ENCODE results near the gene SLC25A38. TPM values are rescaled to one million over a fixed set of nuclear protein-coding genes. Genes with fewer than 3 reads are reported as not detected.

SLC25A38 gene
- polyA plus RNA-seq, 2 of the 4 experiments (the other 2 are of a cell fraction) = 31.9 to 52.8 TPM

- TF ChIP-seq GATA3 (IDR thresholded peaks at IDR 0.05; ENCODE audit: borderline replicate concordance) = no peak
- no peak for TF ChIP-seq TFCP2L1 (CRISPR knock-in tag; IDR thresholded peaks at IDR 0.05)
These were observed 13.5 kb downstream of the SLC25A38 start (continued) for GRCh38 chr3:39396690-39397089.

- POLR2A ChIA-PET = interaction anchor here (2.4 kb wide), 1 partner anchor 8 kb away, joined by 8 read pairs; no protein-coding TSS in a partner anchor
- DNase-seq (ENCODE audit: low read depth in 1 of 2, low spot score in 1 of 2) = no peak
- WGBS (ENCODE audit: missing lambda C conversion rate) = 95% methylated on average over 4 of the region's 4 CpGs
These were observed 15.5 kb downstream of the SLC25A38 start for GRCh38 chr3:39398700-39399099.

GRCh38 chr3:39401983-39402382 lies 18.8 kb downstream of the SLC25A38 start:
- no peak for FAIRE-seq
- no peak for ATAC-seq
- Histone ChIP-seq H3K4me2 (no peak overlapping the region), H3K4me1 (peaks cover 3% of the 10 kb centered on the region; the same call in 1 of the 3 replicates), H3K4me3 (no peak overlapping the region), H3K27ac (no peak overlapping the region), H3K9me3 (no peaks in the 10 kb centered on the region)
- no peak for DNase-seq (ENCODE audit: low read depth in 1 of 2, low spot score in 1 of 2)
- TF ChIP-seq TP53 (CRISPR knock-in tag; IDR thresholded peaks at IDR 0.05) = no peak
- TF ChIP-seq CTCF (IDR thresholded peaks at IDR 0.05) = no peak
- no peak for TF ChIP-seq SMC3 (IDR thresholded peaks at IDR 0.05)
- ChIA-PET POLR2A (interaction anchor here (0.6 kb wide), 1 partner anchor 14 kb away, joined by 3 read pairs; no protein-coding TSS in a partner anchor), CTCF (no interaction called here)
- WGBS (ENCODE audit: missing lambda C conversion rate) = 51% methylated on average over 2 of the region's 2 CpGs

More at GRCh38 chr3:39398700-39399099, 15.5 kb downstream of the SLC25A38 start:
- CTCF ChIA-PET = interaction anchor here (0.9 to 1.7 kb wide), 2 partner anchors 10 kb away, joined by 3 to 4 read pairs; no protein-coding TSS in a partner anchor
- no peak for FAIRE-seq
- Histone ChIP-seq H3K9me3 (no peaks in the 10 kb centered on the region), H3K4me2 (no peak overlapping the region), H3K4me1 (no peaks in the 10 kb centered on the region), H3K27ac (no peak overlapping the region), H3K4me3 (no peak overlapping the region)
- no peak for TF ChIP-seq CHD2 (IDR thresholded peaks at IDR 0.05; ENCODE audit: low read length, partially characterized antibody)
- peak; percentile 56 to 75; a peak in 5 of 6 replicates for ATAC-seq

GRCh38 chr3:39404943-39405686 lies 21.9 kb downstream of the SLC25A38 start:
- ChIA-PET POLR2A (interaction anchor here (1.0 kb wide), 1 partner anchor 21 kb away, joined by 3 read pairs; no protein-coding TSS in a partner anchor), CTCF (interaction anchor here (1.7 to 1.8 kb wide), 3 partner anchors 11 to 95 kb away, joined by 4 to 5 read pairs (median 5); no protein-coding TSS in a partner anchor)
- Histone ChIP-seq H3K9me3 (no peaks in the 10 kb centered on the region), H3K4me3 (no peak overlapping the region), H3K27ac (peak overlapping the region in 1 of 2 experiments; percentile 95; a peak in 3 of 6 replicates), H3K4me1 (peaks cover 27% of the 10 kb centered on the region), H3K4me2 (peak overlapping the region; percentile 76)
- no peak for ATAC-seq
- no peak for FAIRE-seq
- DNase-seq (ENCODE audit: low read depth in 1 of 2, low spot score in 1 of 2) = no peak
- 94% methylated on average over 15 of the region's 15 CpGs for WGBS (ENCODE audit: missing lambda C conversion rate)
- TF ChIP-seq RCOR1 (IDR thresholded peaks at IDR 0.05; ENCODE audit: low read depth, low read length) (no peak), RFX5 (IDR thresholded peaks at IDR 0.05) (no peak), RARB (CRISPR knock-in tag; IDR thresholded peaks at IDR 0.05) (no peak), JUN (IDR thresholded peaks at IDR 0.05) (no peak), EHMT2 (IDR thresholded peaks at IDR 0.05; ENCODE audit: low read depth) (no peak), ZFP36 (IDR thresholded peaks at IDR 0.05; ENCODE audit: borderline replicate concordance, partially characterized antibody) (no peak), ZSCAN20 (CRISPR knock-in tag; IDR thresholded peaks at IDR 0.05) (no peak), CTCF (IDR thresholded peaks at IDR 0.05) (no peak), USF2 (IDR thresholded peaks at IDR 0.05) (no peak), CBX2 (IDR thresholded peaks at IDR 0.05; ENCODE audit: borderline replicate concordance, low read depth) (no peak)
